Upper lobe of left lung (tissue), 6 donors: ENCODE results near the gene FAM171A2. TPM values are rescaled to one million over a fixed set of nuclear protein-coding genes. Genes with fewer than 3 reads are reported as not detected.

ENCODE experiments used
- ATAC-seq, 2 donors: fragments of 200-7000 bp; cut with Tn5 transposase; one replicate each; pipeline ENCODE4 v1.9.1; 2022; ENCODE audit warnings: mild to moderate bottlenecking in 2 of 2, moderate library complexity in 2 of 2; ENCODE audit not compliant: low FRiP score in 2 of 2
- DNase-seq, 2 donors: peaks; one replicate each; pipeline ENCODE4 v3.0.0-alpha.2; 2019 to 2020
- H3K27ac ChIP-seq, 4 donors: fragments of 200-600 bp; sonication (generic); one replicate each; pipeline ENCODE4 v1.5.1; 2016 to 2019
- H3K27me3 ChIP-seq, 4 donors: fragments of 200-600 bp; sonication (generic); one replicate each; pipeline ENCODE4 v1.5.1; 2017 to 2019
- H3K36me3 ChIP-seq, 4 donors: fragments of 200-600 bp; sonication (generic); one replicate each; pipeline ENCODE4 v1.5.1; 2016 to 2019
- H3K4me1 ChIP-seq, 4 donors: fragments of 200-600 bp; sonication (generic); one replicate each; pipeline ENCODE4 v1.5.1; 2018 to 2019
- H3K4me3 ChIP-seq, 4 donors: fragments of 200-600 bp; sonication (generic); one replicate each; pipeline ENCODE4 v1.5.1; 2017 to 2019; ENCODE audit warnings: mild to moderate bottlenecking in 2 of 4, moderate library complexity in 1 of 4
- H3K9me3 ChIP-seq, 4 donors: fragments of 200-600 bp; sonication (generic); one replicate each; pipeline ENCODE4 v1.5.1; 2018 to 2019
- EP300 ChIP-seq, 4 donors: sonication (generic); formaldehyde crosslinking; IDR thresholded peaks; one replicate each; pipeline ENCODE4 v1.5.1; 2017; ENCODE audit warnings: antibody characterized with exemption in 4 of 4, control low read depth in 2 of 4
- POLR2A ChIP-seq, 4 donors: fragments of 450-650 bp; IDR thresholded peaks; one replicate each; pipeline ENCODE4 v1.5.1; 2016 to 2017; ENCODE audit warnings: antibody characterized with exemption in 4 of 4, mild to moderate bottlenecking in 2 of 4
- POLR2AphosphoS5 ChIP-seq, 2 donors: sonication (generic); formaldehyde crosslinking; IDR thresholded peaks; one replicate each; pipeline ENCODE4 v1.5.1; 2017; ENCODE audit warnings: antibody characterized with exemption in 2 of 2
- WGBS, 2 donors: methylation state at CpG; one replicate each; pipeline ENCODE4 v1.1.5; 2017 to 2018; 5-methylcytosine and 5-hydroxymethylcytosine counted together
- total RNA-seq, 6 donors: library from RNA; depleted of rRNA in 4 of 6; stranded (reverse); fragments of >200 nt in 4 of 6; gene quantifications; one replicate each; pipeline versions ENCODE4 v1.1.0 to v1.2.1, GENCODE V29; 2016 to 2021
- TF ChIP-seq, protein P1 (sequence below), 6 experiments: fragments of 450-650 bp in 4 of 6; fragments of 200-600 bp in 2 of 6; sonication (generic) in 2 of 6; IDR thresholded peaks; one replicate each; pipeline ENCODE4 v1.5.1; 2016 to 2019; ENCODE audit warnings: antibody characterized with exemption in 6 of 6
- donor health status: DM: no; HTN: no; CAD: no; lungs with moderate emphysema.
- donor health status: DM: no; HTN: yes; CAD: no; lungs with severe emphysema.

Gene FAM171A2
- total RNA-seq, 6 donors from 2014 or later = 0.61 to 4.6 (median 0.98) TPM; not detected in 1

DNA sequence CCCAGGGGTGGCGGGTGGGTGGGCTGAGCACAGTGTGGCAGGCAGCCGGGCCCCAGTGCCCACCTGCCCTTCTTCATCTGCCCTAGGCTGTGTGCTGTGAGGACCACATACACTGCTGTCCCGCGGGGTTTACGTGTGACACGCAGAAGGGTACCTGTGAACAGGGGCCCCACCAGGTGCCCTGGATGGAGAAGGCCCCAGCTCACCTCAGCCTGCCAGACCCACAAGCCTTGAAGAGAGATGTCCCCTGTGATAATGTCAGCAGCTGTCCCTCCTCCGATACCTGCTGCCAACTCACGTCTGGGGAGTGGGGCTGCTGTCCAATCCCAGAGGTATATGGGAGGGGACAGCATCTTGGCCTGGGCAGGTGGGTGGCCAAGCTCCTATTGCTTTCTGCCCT lies 12.2 kb downstream of the FAM171A2 start:
- peaks cover 18 to 53% (median 43%) of the 10 kb centered on the region in 4 donors for H3K36me3 ChIP-seq
- H3K27me3 ChIP-seq = no peaks in the 10 kb centered on the region
- no peak overlapping the region for H3K27ac ChIP-seq
- H3K4me1 ChIP-seq = peaks cover 0 to 41% (median 11%) of the 10 kb centered on the region in 4 donors
- TF ChIP-seq, protein P1, sequence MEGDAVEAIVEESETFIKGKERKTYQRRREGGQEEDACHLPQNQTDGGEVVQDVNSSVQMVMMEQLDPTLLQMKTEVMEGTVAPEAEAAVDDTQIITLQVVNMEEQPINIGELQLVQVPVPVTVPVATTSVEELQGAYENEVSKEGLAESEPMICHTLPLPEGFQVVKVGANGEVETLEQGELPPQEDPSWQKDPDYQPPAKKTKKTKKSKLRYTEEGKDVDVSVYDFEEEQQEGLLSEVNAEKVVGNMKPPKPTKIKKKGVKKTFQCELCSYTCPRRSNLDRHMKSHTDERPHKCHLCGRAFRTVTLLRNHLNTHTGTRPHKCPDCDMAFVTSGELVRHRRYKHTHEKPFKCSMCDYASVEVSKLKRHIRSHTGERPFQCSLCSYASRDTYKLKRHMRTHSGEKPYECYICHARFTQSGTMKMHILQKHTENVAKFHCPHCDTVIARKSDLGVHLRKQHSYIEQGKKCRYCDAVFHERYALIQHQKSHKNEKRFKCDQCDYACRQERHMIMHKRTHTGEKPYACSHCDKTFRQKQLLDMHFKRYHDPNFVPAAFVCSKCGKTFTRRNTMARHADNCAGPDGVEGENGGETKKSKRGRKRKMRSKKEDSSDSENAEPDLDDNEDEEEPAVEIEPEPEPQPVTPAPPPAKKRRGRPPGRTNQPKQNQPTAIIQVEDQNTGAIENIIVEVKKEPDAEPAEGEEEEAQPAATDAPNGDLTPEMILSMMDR (IDR thresholded peaks at IDR 0.05) = no peak
- TF ChIP-seq POLR2A (IDR thresholded peaks at IDR 0.05) (no peak), POLR2AphosphoS5 (IDR thresholded peaks at IDR 0.05) (no peak), EP300 (IDR thresholded peaks at IDR 0.05) (no peak)
- no peak for DNase-seq
- WGBS, 2 donors = 83 to 89% methylated on average over 2 to 6 of the region's 8 CpGs
- H3K9me3 ChIP-seq = no peaks in the 10 kb centered on the region
- ATAC-seq = no peak
- no peak overlapping the region for H3K4me3 ChIP-seq

- peaks cover 6 to 48% (median 18%) of the 10 kb centered on the region in 4 donors for H3K4me1 ChIP-seq
- TF ChIP-seq, protein P1 (IDR thresholded peaks at IDR 0.05) = peak; percentile 71 to 86 (median 81)
- no peak for TF ChIP-seq POLR2AphosphoS5 (IDR thresholded peaks at IDR 0.05)
- H3K9me3 ChIP-seq = no peaks in the 10 kb centered on the region
- WGBS, 2 donors = 66 to 80% methylated on average over 4 to 5 of the region's 6 CpGs
- H3K4me3 ChIP-seq = no peak overlapping the region
- peak in 1 of 2 donors; percentile 52 for ATAC-seq
- H3K36me3 ChIP-seq = peaks cover 18 to 53% (median 43%) of the 10 kb centered on the region in 4 donors
- H3K27me3 ChIP-seq = no peaks in the 10 kb centered on the region
- DNase-seq = peak; percentile 71 to 76
- no peak overlapping the region for H3K27ac ChIP-seq
Measured at GRCh38 chr17:44350733-44351226, 12.9 kb downstream of the FAM171A2 start.

DNA sequence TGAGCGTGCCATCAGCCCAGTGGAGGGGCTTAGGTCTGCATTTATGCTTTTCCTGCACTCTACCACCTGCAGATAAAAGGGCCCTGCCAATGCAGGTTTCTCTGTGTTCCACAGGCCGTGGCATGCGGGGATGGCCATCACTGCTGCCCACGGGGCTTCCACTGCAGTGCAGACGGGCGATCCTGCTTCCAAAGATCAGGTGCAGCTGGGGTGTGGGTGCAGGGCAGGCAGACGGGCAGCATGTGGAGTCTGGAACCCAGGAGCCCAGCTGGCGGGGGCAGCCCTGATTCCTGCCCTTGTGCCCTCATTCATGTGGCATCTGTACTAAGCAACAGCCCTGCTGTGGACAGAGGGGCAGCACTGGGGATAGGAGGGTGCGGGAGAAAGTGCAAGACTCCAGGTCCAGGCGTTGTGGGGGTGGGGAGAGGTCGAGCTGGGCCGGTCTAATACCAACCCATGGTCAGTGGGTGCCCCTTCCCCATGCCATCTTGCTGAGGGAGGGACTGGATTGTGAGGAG lies 14.0 kb downstream of the FAM171A2 start:
- no peak for ATAC-seq
- TF ChIP-seq EP300 (IDR thresholded peaks at IDR 0.05) (no peak), POLR2AphosphoS5 (IDR thresholded peaks at IDR 0.05) (no peak), POLR2A (IDR thresholded peaks at IDR 0.05) (no peak)
- TF ChIP-seq, protein P1 (IDR thresholded peaks at IDR 0.05) = no peak
- WGBS, 2 donors = 94 to 95% methylated on average over 7 to 12 of the region's 12 CpGs
- Histone ChIP-seq H3K4me3 (no peak overlapping the region), H3K9me3 (no peaks in the 10 kb centered on the region), H3K27me3 (no peaks in the 10 kb centered on the region), H3K27ac (no peak overlapping the region), H3K4me1 (peaks cover 6 to 52% (median 21%) of the 10 kb centered on the region in 4 donors), H3K36me3 (peaks cover 18 to 53% (median 43%) of the 10 kb centered on the region in 4 donors)
- no peak for DNase-seq

GRCh38 chr17:44348988-44349364 lies 14.7 kb downstream of the FAM171A2 start:
- Histone ChIP-seq H3K36me3 (peaks cover 18 to 53% (median 43%) of the 10 kb centered on the region in 4 donors), H3K4me1 (peaks cover 6 to 55% (median 26%) of the 10 kb centered on the region in 4 donors), H3K27ac (peak overlapping the region in 1 of 4 donors; percentile 8), H3K4me3 (no peak overlapping the region), H3K27me3 (no peaks in the 10 kb centered on the region), H3K9me3 (no peaks in the 10 kb centered on the region)
- DNase-seq (no peak), ATAC-seq (no peak)
- 87 to 94% methylated on average over 3 to 6 of the region's 6 CpGs for WGBS, 2 donors
- TF ChIP-seq, protein P1 (IDR thresholded peaks at IDR 0.05) = no peak
- TF ChIP-seq EP300 (IDR thresholded peaks at IDR 0.05) (no peak), POLR2A (IDR thresholded peaks at IDR 0.05) (no peak), POLR2AphosphoS5 (IDR thresholded peaks at IDR 0.05) (no peak)
